ENCODE measurements around the gene C5orf63.

DNA sequence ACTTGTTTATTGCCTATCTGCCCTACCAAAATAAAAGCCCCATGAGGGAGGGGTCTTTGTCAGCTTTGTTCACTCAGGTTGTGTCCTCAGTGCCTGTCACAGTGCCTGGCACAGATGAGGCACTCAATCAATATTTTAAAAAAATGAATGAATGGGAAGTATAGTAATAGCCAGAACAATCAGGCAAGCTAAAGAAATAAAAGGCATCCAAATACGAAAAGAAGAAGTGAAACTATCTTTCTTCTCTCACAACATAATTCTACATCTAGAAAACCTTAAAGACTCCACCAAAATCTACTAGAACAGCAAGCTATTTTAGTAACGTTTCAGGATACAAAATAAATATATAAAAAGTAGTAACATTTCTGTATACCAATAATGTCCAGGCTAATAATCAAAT lies 37.8 kb upstream of the C5orf63 start:
- TF ChIP-seq, protein P1, sequence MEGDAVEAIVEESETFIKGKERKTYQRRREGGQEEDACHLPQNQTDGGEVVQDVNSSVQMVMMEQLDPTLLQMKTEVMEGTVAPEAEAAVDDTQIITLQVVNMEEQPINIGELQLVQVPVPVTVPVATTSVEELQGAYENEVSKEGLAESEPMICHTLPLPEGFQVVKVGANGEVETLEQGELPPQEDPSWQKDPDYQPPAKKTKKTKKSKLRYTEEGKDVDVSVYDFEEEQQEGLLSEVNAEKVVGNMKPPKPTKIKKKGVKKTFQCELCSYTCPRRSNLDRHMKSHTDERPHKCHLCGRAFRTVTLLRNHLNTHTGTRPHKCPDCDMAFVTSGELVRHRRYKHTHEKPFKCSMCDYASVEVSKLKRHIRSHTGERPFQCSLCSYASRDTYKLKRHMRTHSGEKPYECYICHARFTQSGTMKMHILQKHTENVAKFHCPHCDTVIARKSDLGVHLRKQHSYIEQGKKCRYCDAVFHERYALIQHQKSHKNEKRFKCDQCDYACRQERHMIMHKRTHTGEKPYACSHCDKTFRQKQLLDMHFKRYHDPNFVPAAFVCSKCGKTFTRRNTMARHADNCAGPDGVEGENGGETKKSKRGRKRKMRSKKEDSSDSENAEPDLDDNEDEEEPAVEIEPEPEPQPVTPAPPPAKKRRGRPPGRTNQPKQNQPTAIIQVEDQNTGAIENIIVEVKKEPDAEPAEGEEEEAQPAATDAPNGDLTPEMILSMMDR (IDR thresholded peaks at IDR 0.05; ENCODE audit: low read length) = no peak
- no peak for TF ChIP-seq EZH2 (optimal IDR thresholded peaks at IDR 0.05; ENCODE audit: low read depth, low read length)
- TF ChIP-seq EZH2phosphoT487 (IDR thresholded peaks at IDR 0.05; ENCODE audit: low read length) = no peak
